K562 (cell line): Measurements from ENCODE around the gene ALOX12. TPM values are rescaled to one million over a fixed set of nuclear protein-coding genes. Genes with fewer than 3 reads are reported as not detected.

Source experiments
- CBFA2T2 ChIP-seq: fragments of 450-650 bp; conservative IDR thresholded peaks from 2 replicates; pipeline ENCODE4 v1.6.1; 2017; ENCODE audit warnings: mild to moderate bottlenecking
- CREM ChIP-seq: IDR thresholded peaks from 2 replicates; pipeline ENCODE4 v1.6.1; 2014; ENCODE audit warnings: antibody characterized with exemption, low read depth
- DLX4 ChIP-seq: fragments of 250-450 bp; sonication (Bioruptor Pico); IDR thresholded peaks from 2 replicates; pipeline ENCODE4 v1.6.1; 2021; ENCODE audit warnings: mild to moderate bottlenecking
- E2F5 ChIP-seq: sonication (generic); formaldehyde crosslinking; IDR thresholded peaks from 2 replicates; pipeline ENCODE4 v1.8.0; 2022; ENCODE audit warnings: mild to moderate bottlenecking, missing genetic modification reagents
- EP300 ChIP-seq: IDR thresholded peaks from 2 replicates; pipeline ENCODE4 v1.6.1; 2012; ENCODE audit warnings: low read length, improper control_type of control experiment
- KAT2B ChIP-seq: IDR thresholded peaks from one replicate; pipeline ENCODE4 v1.6.1; 2012; ENCODE audit warnings: low read depth, mild to moderate bottlenecking, control low read depth, inconsistent platforms, low read length, moderate library complexity
- KLF13 ChIP-seq: fragments of 450-650 bp; IDR thresholded peaks from 2 replicates; pipeline ENCODE4 v1.6.1; 2016; ENCODE audit warnings: missing genetic modification characterization, low read depth, mild to moderate bottlenecking, missing compliant biosample characterization, moderate library complexity, borderline replicate concordance
- MLX ChIP-seq, 2 experiments: fragments of 450-650 bp in 1 of 2; sonication (generic) in 1 of 2; formaldehyde crosslinking; conservative IDR thresholded peaks; 2 replicates each; pipeline versions ENCODE4 v1.4.0 to v1.8.1; 2020 to 2022; ENCODE audit warnings: mild to moderate bottlenecking in 1 of 2, missing genetic modification reagents in 1 of 2
- OTX1 ChIP-seq: fragments of 450-650 bp; formaldehyde crosslinking; IDR thresholded peaks from 2 replicates; pipeline ENCODE4 v1.4.0; 2022; ENCODE audit warnings: mild to moderate bottlenecking
- POLR2AphosphoS2 ChIP-seq: IDR thresholded peaks from 2 replicates; pipeline ENCODE4 v1.6.1; 2012; ENCODE audit warnings: low read length, improper control_type of control experiment
- PREB ChIP-seq: sonication (generic); formaldehyde crosslinking; IDR thresholded peaks from 2 replicates; pipeline ENCODE4 v1.8.1; 2023; ENCODE audit warnings: mild to moderate bottlenecking, missing genetic modification reagents
- VEZF1 ChIP-seq: fragments of 200-800 bp; sonication (Bioruptor generic); IDR thresholded peaks from 2 replicates; pipeline ENCODE4 v1.6.1; 2017; ENCODE audit warnings: missing genetic modification characterization, missing compliant biosample characterization
- ZBTB1 ChIP-seq: sonication (generic); formaldehyde crosslinking; IDR thresholded peaks from 2 replicates; pipeline ENCODE4 v1.8.1; 2023; ENCODE audit warnings: missing genetic modification reagents, low read depth, mild to moderate bottlenecking, borderline replicate concordance
- ZFPM2 ChIP-seq: fragments of 250-450 bp; sonication (Bioruptor Pico); IDR thresholded peaks from 2 replicates; pipeline ENCODE4 v1.5.1; 2022; ENCODE audit warnings: mild to moderate bottlenecking
- ZFX ChIP-seq: sonication (generic); formaldehyde crosslinking; IDR thresholded peaks from 2 replicates; pipeline ENCODE4 v1.8.0; 2022; ENCODE audit warnings: mild to moderate bottlenecking, missing genetic modification reagents, moderate library complexity
- ZNF174 ChIP-seq: fragments of 250-450 bp; sonication (Bioruptor Pico); IDR thresholded peaks from 2 replicates; pipeline ENCODE4 v1.4.0; 2020; ENCODE audit warnings: mild to moderate bottlenecking
- ZNF24 ChIP-seq: fragments of 450-650 bp; IDR thresholded peaks from 2 replicates; pipeline ENCODE4 v1.6.1; 2016
- ZNF280B ChIP-seq: fragments of 250-450 bp; sonication (Bioruptor Pico); IDR thresholded peaks from 2 replicates; pipeline ENCODE4 v1.5.1; 2021; ENCODE audit warnings: mild to moderate bottlenecking
- ZNF431 ChIP-seq: sonication (generic); formaldehyde crosslinking; IDR thresholded peaks from 2 replicates; pipeline ENCODE4 v1.8.0; 2022; ENCODE audit warnings: mild to moderate bottlenecking, missing genetic modification reagents
- ZNF57 ChIP-seq: fragments of 450-650 bp; formaldehyde crosslinking; IDR thresholded peaks from 2 replicates; pipeline ENCODE4 v1.4.0; 2020; ENCODE audit warnings: mild to moderate bottlenecking, moderate library complexity
- ZNF655 ChIP-seq: fragments of 250-450 bp; sonication (Bioruptor Pico); IDR thresholded peaks from 2 replicates; pipeline ENCODE4 v1.5.0; 2021
- ZSCAN29 ChIP-seq: fragments of 450-650 bp; IDR thresholded peaks from 2 replicates; pipeline ENCODE4 v1.6.1; 2017
- polyA plus RNA-seq, 8 experiments: library from polyadenylated mRNA; depleted of rRNA in 4 of 8; stranded (reverse) in 5 of 8; unstranded in 3 of 8; fragments of >200 nt; fragmentation: Nextera tagmentation in 2 of 8; fragmentation: Illumina TruSeq in 1 of 8; extraction: Ambion mirVana in 2 of 8; extraction: Trizol in 1 of 8; gene quantifications; 2 replicates each; pipeline versions ENCODE4 v1.2.1 to v1.2.3, GENCODE V29; 2011 to 2014; ENCODE audit warnings: inconsistent platforms in 1 of 8, missing spikeins in 1 of 8
- total RNA-seq, 7 experiments: library from RNA; depleted of rRNA in 6 of 7; stranded (reverse); fragments of >200 nt in 6 of 7; fragmentation: Illumina TruSeq in 2 of 7; extraction: Trizol in 2 of 7; gene quantifications; 2 replicates each; pipeline versions ENCODE4 v1.2.1 to v1.2.3, GENCODE V29; 2011 to 2021; ENCODE audit warnings: low replicate concordance in 1 of 7

The ALOX12 gene
- total and polyA plus RNA-seq, 9 of the 15 experiments (the other 6 are each of a cell fraction or from before 2014, with no cell fraction given), result 0.09 to 1.1 (median 0.47) TPM; not detected in 1

- TF ChIP-seq OTX1 (CRISPR knock-in tag), result no peak
- peak; percentile 21 for TF ChIP-seq ZFX (CRISPR knock-in tag)
- TF ChIP-seq DLX4 (CRISPR knock-in tag), result no peak
- no peak for TF ChIP-seq ZNF280B
- no peak for TF ChIP-seq PREB (CRISPR knock-in tag)
- no peak for TF ChIP-seq ZBTB1 (CRISPR knock-in tag)
- TF ChIP-seq ZFPM2 (CRISPR knock-in tag), result no peak
- TF ChIP-seq ZSCAN29, result no peak
- no peak for TF ChIP-seq ZNF57 (CRISPR knock-in tag)
- TF ChIP-seq POLR2AphosphoS2, result no peak
- peak; percentile 37; the same call in 1 of the 2 replicates for TF ChIP-seq VEZF1 (CRISPR knock-in tag)
- TF ChIP-seq MLX (CRISPR knock-in tag; conservative IDR thresholded peaks at IDR 0.05), result no peak
- no peak for TF ChIP-seq KAT2B
- no peak for TF ChIP-seq ZNF174
- TF ChIP-seq EP300, result peak; percentile 89
- TF ChIP-seq ZNF655 (CRISPR knock-in tag), result no peak
- no peak for TF ChIP-seq ZNF431
- TF ChIP-seq ZNF24, result no peak
- peak; percentile 60 for TF ChIP-seq CBFA2T2
- no peak for TF ChIP-seq E2F5 (CRISPR knock-in tag)
- TF ChIP-seq CREM, result peak; percentile 50
- no peak for TF ChIP-seq KLF13 (tag)
Measured at GRCh38 chr17:6998855-6999508, 3.1 kb downstream of the ALOX12 start (continued).
